NB4 (cell line): Measurements from ENCODE around the gene APOL3.
"Not testable (repeated sequence)": the region's sequence is repeated elsewhere in the genome, so short reads cannot be mapped to it uniquely, and the experiment has no call there.

ENCODE experiments used
- CTCF ChIP-seq: IDR thresholded peaks from one replicate; pipeline ENCODE4 v1.5.1; 2012; ENCODE audit warnings: low read depth, low read length
- POLR2A ChIP-seq: IDR thresholded peaks from 2 replicates; pipeline ENCODE4 v1.6.1; 2011; ENCODE audit warnings: mild to moderate bottlenecking; ENCODE audit not compliant: insufficient read length; ENCODE audit errors: extremely low read depth

GRCh38 chr22:36187862-36188261 is 27.3 kb upstream of the APOL3 start:
- not testable (repeated sequence) for TF ChIP-seq POLR2A, CTCF
